H1 (cell line): Measurements from ENCODE around the gene FITM2.

ENCODE experiments used
- CREB1 ChIP-seq: IDR thresholded peaks from 2 replicates; pipeline ENCODE4 v1.6.1; 2012; ENCODE audit warnings: inconsistent platforms
- CTCF ChIP-seq, 3 experiments: IDR thresholded peaks; 1 replicate in 2 of 3; 2 replicates in 1 of 3; pipeline versions ENCODE4 v1.5.1 to v1.6.1; 2011; ENCODE audit warnings: low read length in 3 of 3, mild to moderate bottlenecking in 3 of 3, inconsistent platforms in 2 of 3, low read depth in 1 of 3, moderate library complexity in 1 of 3; ENCODE audit not compliant: insufficient read depth in 1 of 3; ENCODE audit errors: control extremely low read depth in 1 of 3
- FOSL1 ChIP-seq: IDR thresholded peaks from 2 replicates; pipeline ENCODE4 v1.6.1; 2011; ENCODE audit warnings: mild to moderate bottlenecking, low read depth, low read length, moderate library complexity; ENCODE audit not compliant: insufficient read depth
- HDAC6 ChIP-seq: IDR thresholded peaks from one replicate; pipeline ENCODE4 v1.7.1; 2012; ENCODE audit warnings: low read depth, mild to moderate bottlenecking, inconsistent platforms, low read length, moderate library complexity
- JUN ChIP-seq: IDR thresholded peaks from 2 replicates; pipeline ENCODE4 v1.6.1; 2011; ENCODE audit warnings: low read depth, mild to moderate bottlenecking, improper control_type of control experiment, low read length
- POLR2A ChIP-seq, 2 experiments: IDR thresholded peaks; 1 replicate in 1 of 2; 2 replicates in 1 of 2; pipeline ENCODE4 v1.6.1; 2011; ENCODE audit warnings: low read depth in 2 of 2, low read length in 2 of 2, mild to moderate bottlenecking in 2 of 2; ENCODE audit errors: control extremely low read depth in 1 of 2
- POLR2AphosphoS5 ChIP-seq: IDR thresholded peaks from 2 replicates; pipeline ENCODE4 v1.6.1; 2011; ENCODE audit warnings: low read depth, low read length
- RBBP5 ChIP-seq: IDR thresholded peaks from 2 replicates; pipeline ENCODE4 v1.7.1; 2012; ENCODE audit warnings: low read depth, mild to moderate bottlenecking, inconsistent platforms, low read length, moderate library complexity, borderline replicate concordance
- TCF12 ChIP-seq: IDR thresholded peaks from 2 replicates; pipeline ENCODE4 v1.6.1; 2011; ENCODE audit warnings: low read depth, mild to moderate bottlenecking, low read length

DNA sequence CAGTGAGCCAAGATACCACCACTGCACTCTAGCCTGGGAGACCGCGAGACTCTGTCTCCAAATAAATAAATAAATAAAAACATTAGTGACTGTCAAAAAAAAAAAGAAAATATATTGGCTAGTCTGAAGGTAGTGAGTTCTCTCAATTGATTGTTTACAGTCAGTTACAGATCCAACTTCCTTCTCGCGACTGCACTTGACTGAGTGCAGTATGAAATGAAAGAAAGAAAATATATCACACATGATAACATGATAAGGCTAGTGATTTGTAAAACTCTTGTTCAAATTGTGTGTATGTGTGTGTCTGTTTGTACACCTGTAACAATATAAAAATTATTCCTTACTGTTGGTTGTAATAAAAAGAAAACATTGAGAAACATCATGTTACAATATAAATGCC, 33.7 kb upstream of the FITM2 start:
- no peak for TF ChIP-seq POLR2AphosphoS5
- no peak for TF ChIP-seq CTCF (IDR thresholded peaks at IDR 0.05; ENCODE audit: control extremely low read depth in 1 of 3, insufficient read depth in 1 of 3, low read depth in 1 of 3, low read length in 3 of 3)
- no peak for TF ChIP-seq JUN
- no peak for TF ChIP-seq FOSL1
- no peak for TF ChIP-seq RBBP5
- no peak for TF ChIP-seq TCF12
- no peak for TF ChIP-seq POLR2A (IDR thresholded peaks at IDR 0.05; ENCODE audit: control extremely low read depth in 1 of 2, low read depth in 2 of 2, low read length in 2 of 2)
- no peak for TF ChIP-seq HDAC6
- TF ChIP-seq CREB1 = no peak
